IPS-NIHi7 (cell line): ENCODE data around the gene SMPDL3B.

Experiments used
- DNase-seq: peaks from one replicate; pipeline ENCODE4 v3.0.0; 2012; ENCODE audit warnings: mixed read lengths; ENCODE audit errors: extremely low spot score

SMPDL3B gene

DNA sequence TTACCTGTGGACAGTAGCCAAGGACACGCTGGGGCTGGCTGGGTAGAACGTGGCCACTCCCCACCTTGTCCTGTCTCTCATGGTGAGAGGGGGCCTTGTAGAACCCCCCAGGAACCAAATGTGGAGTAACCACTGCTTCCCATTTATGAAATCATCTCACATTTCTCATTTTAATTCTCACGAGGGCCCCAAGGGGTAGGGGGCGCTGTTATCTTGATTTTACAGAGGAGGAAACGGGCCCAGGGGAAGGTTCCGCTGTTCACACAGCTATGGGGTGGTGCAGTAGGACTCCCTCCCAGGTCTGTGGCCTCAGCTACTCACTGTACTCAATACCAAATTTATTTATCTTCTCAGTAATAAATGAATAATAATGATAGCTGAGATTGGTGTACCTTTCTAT lies 5.5 kb downstream of the SMPDL3B start:
- DNase-seq, result peak; percentile 64

- no peak for DNase-seq
Observed at GRCh38 chr1:27940870-27941560, 6.2 kb downstream of the SMPDL3B start.

DNA sequence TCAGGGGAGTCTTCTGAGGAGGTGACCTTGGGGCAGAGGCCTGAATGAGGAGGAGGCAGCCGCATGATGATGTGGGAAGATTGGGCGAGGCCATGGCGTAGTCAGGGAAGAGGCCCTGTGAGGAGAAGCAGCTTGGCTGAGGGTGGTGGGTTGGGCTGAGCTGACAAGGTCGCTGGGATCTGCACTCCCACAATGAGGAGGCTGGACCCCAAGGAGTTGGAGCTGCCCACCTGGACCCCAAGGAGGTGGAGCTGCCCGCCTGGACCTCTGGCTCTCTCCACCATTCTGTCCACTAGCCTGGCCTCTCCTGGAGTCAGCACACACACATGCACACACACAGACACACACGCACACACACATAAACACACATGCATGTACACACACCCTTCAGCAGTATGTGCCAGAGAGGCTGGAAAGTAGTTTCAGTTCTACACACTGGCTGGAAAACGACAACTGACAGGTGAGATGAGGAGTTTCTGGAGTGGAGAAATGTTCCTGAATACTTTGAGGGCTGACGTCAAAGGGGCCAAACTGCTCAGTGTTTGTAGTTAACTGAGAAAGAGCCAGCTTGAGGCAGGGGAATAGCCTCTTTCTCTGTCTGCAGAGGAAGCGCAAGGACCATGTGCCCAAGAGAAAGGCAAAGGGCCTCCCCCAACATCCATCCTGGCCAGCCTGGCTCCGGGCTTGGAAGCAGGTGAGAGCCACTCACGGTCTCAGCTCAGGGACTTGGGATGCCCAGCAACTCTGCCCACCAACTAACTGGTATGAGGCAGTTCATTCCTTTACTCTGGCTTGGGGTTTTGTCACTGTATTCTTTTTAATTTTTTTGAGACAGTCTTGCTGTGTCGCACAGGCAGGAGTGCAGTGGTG lies 7.1 kb downstream of the SMPDL3B start:
- DNase-seq, result no peak

DNA sequence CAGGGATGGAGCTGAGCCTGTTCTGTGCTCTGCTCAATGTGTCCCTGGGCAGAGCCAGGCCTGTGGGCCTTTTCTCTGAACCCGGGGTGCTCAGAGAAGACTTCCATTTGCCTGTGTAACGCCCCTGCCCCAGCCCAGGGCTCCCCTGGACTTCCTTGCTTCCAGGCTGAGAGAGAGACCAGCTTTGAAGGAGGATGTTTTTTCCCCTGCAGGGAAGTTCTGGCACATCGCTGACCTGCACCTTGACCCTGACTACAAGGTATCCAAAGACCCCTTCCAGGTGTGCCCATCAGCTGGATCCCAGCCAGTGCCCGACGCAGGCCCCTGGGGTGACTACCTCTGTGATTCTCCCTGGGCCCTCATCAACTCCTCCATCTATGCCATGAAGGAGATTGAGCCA lies 10.2 kb downstream of the SMPDL3B start:
- no peak for DNase-seq

DNA sequence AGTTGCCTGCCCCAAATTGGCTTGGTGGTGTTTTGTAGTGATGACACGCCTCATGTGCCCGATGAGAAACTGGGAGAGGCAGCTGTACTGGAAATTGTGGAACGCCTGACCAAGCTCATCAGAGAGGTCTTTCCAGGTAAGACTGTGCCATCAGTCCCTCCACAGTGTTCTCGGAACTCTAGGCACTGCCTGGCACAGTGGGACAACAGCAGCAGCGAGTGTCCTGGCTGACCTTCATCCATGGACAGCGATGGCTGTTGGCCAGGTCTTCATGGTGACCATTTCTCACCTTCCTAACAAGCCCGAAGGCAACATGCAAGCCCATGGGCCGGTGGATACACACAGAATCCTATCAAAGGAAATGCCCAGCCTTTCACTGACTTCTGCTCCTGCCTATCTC lies 14.2 kb downstream of the SMPDL3B start:
- DNase-seq, result no peak

DNA sequence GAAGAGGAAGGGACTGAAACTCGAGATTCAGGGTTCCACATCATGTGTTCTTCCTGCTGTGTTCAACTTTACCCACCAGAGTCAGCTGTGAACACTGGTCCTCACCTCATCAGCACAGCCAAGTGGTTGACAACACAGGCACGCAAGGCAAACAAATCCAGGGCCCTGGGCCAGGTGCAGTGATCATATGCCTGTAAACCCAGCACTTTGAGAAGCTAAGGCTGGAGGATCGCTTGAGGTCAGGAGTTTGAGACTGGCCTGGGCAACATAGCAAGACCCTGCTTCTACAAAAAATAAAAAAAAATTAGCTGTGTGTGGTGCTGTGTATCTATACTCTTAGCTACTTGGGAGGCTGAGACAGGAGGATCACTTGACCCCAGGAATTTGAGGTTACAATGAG lies 16.6 kb downstream of the SMPDL3B start:
- no peak for DNase-seq

DNA sequence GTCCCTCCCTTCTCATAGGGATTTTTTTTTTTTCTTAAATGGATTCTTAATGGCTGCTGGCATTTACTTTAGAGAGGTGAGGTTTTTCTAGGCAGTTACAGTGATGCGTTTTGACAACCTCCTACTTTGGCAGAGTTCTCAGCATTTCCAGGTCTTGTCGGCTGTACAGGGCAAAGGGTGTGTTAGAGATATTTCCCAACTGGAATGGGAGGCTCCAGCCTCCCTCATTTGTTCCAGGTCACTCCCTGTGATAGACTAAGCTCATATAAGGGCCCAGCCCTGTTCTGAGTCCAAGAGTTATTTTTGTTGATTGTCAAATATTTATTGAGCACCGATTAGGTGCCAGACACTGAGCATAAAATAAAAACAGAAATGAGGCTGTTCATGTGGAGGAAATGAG lies 17.3 kb downstream of the SMPDL3B start:
- no peak for DNase-seq

DNA sequence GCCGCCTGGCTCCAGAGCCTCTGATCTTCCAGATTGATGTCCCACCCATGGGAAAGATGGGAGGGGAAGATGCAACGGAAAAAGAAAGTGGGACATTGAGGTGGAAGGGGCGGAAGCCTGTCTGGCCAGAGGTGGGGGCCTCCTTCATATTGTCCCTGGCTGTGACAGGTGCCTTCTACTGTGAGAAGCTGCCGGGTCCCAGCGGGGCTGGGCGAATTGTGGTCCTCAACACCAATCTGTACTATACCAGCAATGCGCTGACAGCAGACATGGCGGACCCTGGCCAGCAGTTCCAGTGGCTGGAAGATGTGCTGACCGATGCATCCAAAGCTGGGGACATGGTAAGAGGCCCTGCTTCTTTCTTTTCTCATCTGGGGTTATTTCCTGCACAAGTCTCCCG lies 19.4 kb downstream of the SMPDL3B start:
- no peak for DNase-seq

DNA sequence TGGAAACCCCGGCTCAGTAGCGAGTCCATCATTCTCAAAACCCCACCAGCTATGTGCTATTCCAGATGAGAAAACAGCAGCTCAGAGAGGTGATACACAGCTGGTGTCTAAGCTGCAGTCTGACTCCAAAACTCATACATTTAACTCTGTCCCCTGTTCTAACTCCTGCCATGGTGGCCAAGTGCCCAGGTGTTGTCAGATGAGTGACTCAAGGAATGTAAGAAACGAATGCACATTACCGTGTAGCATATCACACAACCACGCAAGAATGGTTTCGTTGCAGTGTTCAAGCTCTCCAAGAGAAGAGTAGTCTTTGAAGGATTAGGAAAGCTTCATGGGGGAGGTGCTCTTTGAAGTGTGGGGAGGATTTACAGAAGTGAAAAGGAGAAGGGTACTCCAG lies 20.3 kb downstream of the SMPDL3B start:
- no peak for DNase-seq

GRCh38 chr1:27956761-27957160 lies 22.0 kb downstream of the SMPDL3B start:
- DNase-seq, result no peak

- no peak for DNase-seq
Observed at GRCh38 chr1:27957655-27958054, 22.9 kb downstream of the SMPDL3B start.

DNA sequence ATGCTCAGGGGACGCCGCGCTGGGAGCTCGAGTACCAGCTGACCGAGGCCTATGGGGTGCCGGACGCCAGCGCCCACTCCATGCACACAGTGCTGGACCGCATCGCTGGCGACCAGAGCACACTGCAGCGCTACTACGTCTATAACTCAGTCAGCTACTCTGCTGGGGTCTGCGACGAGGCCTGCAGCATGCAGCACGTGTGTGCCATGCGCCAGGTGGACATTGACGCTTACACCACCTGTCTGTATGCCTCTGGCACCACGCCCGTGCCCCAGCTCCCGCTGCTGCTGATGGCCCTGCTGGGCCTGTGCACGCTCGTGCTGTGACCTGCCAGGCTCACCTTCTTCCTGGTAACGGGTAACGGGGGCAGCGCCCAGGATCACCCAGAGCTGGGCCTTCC lies 23.7 kb downstream of the SMPDL3B start:
- no peak for DNase-seq

DNA sequence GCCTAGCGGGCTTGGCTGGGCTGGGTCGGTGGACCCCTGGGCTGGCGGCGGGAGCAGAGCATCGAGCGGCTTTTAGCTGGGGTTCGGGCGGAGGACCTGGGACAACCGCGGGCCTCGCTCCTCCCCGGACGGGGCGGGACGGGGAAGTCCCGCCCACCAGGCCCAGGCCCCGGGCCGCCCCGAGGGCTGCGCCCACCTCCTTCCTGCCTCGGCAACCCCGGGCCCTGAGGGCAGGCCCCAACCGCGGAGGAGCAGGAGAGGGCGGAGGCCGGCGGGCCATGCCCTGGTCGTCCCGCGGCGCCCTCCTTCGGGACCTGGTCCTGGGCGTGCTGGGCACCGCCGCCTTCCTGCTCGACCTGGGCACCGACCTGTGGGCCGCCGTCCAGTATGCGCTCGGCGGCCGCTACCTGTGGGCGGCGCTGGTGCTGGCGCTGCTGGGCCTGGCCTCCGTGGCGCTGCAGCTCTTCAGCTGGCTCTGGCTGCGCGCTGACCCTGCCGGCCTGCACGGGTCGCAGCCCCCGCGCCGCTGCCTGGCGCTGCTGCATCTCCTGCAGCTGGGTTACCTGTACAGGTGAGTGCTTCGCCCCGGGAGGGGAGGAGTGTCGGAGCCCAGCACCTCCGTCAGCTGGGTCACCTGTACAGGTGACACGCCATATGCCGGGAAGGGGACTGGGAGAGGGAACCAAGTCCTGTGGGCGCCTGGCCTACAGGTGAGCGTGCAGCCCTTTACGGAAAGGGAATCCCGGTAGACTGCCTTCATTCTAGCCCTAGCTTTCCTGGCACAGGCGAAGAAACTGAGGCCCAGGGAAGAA lies 25.2 kb downstream of the SMPDL3B start, which contains the start of gene XKR8:
XKR8 (plus strand) TSS at position 182 of the 812 bp plus-strand sequence; CDS start at position 279, 97 bp downstream.
- peak; percentile 99 for DNase-seq

DNA sequence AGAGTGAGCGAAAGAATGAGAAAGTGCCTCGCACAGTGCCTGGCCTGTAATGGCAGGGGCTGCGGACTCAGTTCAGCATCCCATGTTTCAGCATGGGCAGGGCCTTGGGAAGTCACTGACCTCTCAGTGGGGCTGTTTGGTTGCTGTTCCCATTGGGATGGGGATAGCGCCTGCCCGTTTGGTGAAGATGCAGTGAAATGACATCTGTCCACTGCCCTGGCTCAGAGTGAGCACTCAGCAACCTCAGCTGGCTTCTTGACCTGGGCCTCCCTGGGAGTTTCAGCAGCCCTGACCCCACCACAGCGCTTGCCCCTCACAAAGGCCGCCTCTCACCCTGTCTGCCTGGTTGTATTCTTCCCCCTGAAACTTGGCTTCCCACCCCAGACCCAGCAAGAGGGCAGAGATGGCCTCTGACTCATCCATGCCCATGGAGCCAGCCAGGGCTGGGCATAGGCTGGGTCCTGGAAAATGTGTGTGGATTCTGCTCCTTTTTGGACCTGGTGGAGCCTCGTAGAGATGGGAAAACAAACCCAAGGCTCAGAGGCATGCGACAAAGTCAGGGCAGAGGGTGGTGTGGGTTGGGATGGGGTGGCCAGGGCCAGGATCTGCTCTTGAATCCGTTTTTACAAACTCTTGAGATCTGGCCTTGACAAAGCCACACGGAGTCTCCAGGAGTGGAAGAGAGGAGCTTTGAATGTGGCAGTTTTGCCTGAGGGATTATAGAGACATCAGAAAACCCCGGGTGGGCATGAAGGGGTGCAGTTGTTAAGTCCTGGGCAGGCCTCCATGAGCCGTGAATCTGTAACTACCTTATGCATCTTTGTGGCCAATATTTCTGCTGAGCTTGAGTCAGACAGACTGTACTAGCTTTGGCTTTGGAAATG lies 26.2 kb downstream of the SMPDL3B start:
- DNase-seq, result no peak

- DNase-seq, result no peak
Observed at GRCh38 chr1:27961646-27962221, 26.9 kb downstream of the SMPDL3B start.

GRCh38 chr1:27963393-27963792 lies 28.6 kb downstream of the SMPDL3B start:
- no peak for DNase-seq

DNA sequence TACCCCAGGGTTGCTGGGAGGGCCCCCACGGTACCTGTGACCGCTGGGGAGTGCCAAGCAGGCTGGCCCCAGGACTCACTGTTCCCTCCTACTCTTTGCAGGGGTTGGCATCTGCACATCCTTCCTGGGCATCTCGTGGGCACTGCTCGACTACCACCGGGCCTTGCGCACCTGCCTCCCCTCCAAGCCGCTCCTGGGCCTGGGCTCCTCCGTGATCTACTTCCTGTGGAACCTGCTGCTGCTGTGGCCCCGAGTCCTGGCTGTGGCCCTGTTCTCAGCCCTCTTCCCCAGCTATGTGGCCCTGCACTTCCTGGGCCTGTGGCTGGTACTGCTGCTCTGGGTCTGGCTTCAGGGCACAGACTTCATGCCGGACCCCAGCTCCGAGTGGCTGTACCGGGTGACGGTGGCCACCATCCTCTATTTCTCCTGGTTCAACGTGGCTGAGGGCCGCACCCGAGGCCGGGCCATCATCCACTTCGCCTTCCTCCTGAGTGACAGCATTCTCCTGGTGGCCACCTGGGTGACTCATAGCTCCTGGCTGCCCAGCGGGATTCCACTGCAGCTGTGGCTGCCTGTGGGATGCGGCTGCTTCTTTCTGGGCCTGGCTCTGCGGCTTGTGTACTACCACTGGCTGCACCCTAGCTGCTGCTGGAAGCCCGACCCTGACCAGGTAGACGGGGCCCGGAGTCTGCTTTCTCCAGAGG lies 31.8 kb downstream of the SMPDL3B start:
- peak; percentile 24 for DNase-seq

DNA sequence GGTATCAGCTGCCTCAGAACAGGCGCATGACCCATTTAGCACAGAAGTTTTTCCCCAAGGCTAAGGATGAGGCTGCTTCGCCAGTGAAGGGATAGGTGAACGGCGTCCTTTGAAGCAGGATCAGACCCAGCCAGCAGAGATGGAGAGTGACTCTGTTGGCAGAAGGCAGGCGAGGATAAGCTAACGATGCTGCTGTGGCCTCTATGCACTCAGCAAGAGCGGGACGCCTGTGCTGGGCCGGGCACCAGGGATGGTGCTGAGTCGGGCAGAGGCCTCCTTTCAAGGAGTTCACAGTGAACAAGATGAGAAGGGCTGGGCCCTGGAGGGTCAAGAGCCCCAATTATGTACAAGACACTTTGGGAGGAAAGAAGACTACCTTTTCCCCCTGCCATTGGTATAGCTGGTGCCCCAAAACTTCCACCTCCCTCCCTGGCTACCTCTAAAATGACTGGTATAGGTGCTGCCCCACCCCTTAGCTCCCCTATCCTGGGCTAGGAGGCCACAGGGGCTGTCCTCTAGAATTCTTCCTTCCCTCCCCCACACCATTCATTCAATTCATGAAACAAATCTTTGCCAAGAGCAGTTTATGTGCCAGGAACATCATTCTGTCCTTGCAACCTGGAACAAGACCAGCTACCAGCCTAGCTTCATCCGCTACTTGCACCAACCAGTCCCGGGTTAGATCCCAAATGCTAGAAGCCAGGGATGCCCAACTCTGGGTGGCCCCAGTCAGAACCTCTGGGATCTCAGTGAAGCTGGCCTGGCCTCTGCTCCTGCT lies 32.5 kb downstream of the SMPDL3B start:
- no peak for DNase-seq

DNA sequence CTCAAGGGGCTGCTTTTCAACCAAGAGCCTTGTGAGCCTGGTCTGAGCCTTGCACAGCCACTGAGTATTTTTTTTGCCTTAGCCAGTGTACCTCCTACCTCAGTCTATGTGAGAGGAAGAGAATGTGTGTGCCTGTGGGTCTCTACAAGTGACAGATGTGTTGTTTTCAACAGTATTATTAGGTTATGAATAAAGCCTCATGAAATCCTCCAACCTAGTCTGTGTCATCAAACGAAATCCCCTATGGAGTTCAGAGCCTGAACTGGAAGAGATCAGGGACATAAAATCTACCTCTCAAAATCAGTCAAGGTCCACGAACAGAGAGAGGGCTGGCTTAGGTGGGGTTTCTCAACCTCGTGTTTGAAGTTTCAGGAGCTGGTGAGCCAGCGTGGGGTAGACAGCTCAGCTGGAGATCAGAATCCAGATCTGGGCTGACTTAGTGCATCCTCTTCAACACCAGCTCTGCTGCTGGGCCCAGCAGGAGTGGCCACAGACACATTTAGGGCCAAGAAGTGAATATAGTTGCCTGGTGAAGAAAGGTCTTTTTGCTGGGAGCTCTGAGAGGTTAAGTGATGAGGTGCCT lies 33.2 kb downstream of the SMPDL3B start:
- no peak for DNase-seq
